HEK293 (cell line): ENCODE results near the gene PLA2G2A.

Experiments
- ZFP69B ChIP-seq: fragments of 450-650 bp; formaldehyde crosslinking; IDR thresholded peaks from 2 replicates; pipeline ENCODE4 v1.5.1; 2016; ENCODE audit warnings: missing biosample characterization, missing genetic modification characterization
- TF ChIP-seq, protein P1 (sequence below): fragments of 450-650 bp; formaldehyde crosslinking; IDR thresholded peaks from 2 replicates; pipeline ENCODE4 v1.5.1; 2016; ENCODE audit warnings: missing biosample characterization, missing genetic modification characterization

- TF ChIP-seq ZFP69B (tag by site-specific recombination) = no peak
- TF ChIP-seq, protein P1, sequence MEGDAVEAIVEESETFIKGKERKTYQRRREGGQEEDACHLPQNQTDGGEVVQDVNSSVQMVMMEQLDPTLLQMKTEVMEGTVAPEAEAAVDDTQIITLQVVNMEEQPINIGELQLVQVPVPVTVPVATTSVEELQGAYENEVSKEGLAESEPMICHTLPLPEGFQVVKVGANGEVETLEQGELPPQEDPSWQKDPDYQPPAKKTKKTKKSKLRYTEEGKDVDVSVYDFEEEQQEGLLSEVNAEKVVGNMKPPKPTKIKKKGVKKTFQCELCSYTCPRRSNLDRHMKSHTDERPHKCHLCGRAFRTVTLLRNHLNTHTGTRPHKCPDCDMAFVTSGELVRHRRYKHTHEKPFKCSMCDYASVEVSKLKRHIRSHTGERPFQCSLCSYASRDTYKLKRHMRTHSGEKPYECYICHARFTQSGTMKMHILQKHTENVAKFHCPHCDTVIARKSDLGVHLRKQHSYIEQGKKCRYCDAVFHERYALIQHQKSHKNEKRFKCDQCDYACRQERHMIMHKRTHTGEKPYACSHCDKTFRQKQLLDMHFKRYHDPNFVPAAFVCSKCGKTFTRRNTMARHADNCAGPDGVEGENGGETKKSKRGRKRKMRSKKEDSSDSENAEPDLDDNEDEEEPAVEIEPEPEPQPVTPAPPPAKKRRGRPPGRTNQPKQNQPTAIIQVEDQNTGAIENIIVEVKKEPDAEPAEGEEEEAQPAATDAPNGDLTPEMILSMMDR (tag by site-specific recombination) = no peak
Observed at GRCh38 chr1:19969898-19970660, 9.3 kb downstream of the PLA2G2A start.
